NOMO-1 treated with dmso at 0.1 percent for 144 hours (cell line): Measurements from ENCODE around the gene LRPAP1.

ENCODE experiments used
- DNase-seq: peaks from one replicate; lab custom pipeline; 2025; ENCODE audit not compliant: unreplicated experiment; lab: John Stamatoyannopoulos, UW

The LRPAP1 gene

DNA sequence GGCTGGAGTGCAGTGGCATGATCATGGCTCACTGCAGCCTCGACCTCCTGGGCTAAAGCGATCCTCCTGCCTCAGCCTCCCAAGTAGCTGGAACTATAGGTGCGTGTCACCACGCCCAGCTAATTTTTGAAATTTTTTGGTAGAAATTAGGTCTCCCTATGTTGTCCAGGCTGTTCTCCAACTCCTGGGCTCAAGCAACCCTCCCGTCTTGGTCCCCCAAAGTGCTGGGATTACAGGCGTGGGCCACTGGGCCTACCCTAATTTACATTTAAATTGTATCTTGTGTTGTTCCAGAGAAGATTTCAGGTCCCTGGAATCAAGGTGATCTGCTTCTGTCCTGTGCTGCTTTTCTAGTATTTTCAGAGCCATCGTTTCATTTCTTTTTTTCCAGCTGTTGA is 1.2 kb upstream of the LRPAP1 start:
- no peak for DNase-seq

DNA sequence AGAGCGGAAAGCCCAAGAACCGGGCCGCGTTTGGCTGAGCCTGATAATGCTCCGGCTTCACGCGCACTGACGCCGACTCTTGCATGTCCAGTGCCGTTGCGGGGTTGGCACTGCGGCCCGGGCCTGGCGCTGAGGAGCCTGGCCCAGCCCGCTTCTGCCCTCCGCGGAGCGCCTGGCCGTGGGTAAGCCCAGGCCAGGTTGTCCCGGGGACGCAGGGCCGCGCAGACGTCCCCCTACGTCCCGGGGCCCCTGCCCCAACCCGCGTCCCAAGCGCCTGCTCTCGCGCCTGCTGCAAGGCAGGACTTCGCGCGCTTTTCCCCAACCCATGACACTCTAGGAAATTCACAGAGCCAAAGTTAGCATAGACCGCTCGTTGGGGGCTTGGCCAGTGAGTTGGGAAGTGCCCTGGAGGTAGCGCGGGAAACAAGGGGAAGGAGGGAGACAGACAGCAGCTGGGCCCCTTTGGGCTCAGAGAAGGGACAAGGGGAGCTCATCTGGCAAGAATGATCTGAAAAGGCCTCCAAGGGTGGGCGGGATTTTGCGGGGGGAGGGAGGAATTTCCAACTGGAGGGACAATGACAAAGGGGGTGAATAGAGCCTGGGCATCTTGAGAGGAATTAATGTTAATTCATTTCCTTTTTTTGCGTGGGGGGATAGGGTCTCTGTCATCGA is 665 bp upstream of the LRPAP1 start:
- DNase-seq: no peak

DNA sequence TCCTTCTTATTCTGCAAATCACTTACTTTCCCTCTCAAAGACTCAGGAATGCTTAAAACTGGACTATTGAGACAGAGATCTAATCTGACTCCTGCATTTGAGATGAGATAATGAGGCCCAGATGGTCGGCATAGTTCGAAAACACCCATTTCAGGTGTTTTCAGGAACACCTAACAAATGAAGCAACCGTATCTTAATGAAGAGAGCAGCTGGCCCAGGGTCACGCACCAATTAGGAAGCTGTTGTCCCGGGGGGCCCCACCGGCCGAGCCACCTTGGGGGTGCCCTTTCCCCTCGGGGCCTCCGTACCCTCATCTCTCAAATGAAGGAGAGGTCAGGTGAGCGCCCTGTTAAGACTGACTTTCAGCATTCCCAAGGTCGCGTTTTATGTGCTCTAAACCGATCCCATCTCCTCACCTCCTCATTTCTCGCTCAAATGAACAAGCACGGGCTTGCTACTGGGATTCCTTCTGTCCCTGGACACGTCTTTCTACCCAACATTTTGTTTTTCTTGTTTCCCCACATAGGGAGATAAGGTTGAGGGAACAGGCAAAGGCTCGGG is 824 bp downstream of the LRPAP1 start:
- DNase-seq: no peak

DNA sequence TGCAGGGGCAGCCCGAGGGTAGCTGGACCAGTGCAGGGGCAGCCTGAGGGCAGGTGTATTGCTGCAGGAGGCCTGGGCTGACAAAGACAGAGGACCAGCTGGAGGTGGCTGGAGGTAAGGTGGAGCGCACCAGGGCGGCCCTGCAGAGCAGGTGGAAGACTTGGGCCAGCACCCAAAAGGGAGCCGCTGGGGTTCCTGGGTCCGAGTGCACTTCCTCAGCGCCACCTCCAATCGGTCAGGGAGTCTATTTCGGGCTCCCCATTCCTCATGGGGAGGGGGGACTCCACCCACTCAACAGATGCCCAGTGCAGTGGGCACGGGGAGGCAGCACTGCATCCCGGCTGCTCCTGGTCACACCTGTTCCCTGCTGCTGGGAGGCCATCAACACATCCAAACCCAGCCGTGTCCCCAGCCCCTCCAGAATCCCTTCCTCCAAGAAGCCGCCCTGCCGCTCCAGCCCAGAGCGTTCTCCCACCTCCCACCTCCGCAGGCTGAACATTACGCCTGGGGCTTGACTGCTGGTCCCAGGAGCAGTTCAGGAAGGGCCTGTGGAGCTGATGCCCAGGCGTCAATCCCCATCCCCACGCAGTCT is 1.5 kb downstream of the LRPAP1 start:
- no peak for DNase-seq

DNA sequence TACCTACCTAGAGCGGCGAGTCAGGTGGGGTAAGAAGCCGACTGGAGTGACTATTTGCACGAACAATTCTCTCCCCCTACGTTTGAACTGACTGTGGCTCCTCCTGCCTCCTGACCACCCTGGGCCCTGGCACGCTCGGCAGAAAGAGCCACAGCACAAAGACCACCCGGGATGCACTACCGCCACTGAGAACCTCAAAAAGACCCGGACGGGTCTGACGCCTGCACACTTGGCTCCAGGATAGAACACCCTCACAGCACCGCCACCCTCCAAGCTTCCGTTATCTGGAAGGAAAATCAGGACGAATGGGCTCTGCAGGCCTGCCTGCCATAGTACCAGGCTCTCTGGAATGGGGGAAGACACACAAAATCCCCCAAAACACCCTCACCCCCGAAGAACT is 2.2 kb downstream of the LRPAP1 start:
- no peak for DNase-seq

DNA sequence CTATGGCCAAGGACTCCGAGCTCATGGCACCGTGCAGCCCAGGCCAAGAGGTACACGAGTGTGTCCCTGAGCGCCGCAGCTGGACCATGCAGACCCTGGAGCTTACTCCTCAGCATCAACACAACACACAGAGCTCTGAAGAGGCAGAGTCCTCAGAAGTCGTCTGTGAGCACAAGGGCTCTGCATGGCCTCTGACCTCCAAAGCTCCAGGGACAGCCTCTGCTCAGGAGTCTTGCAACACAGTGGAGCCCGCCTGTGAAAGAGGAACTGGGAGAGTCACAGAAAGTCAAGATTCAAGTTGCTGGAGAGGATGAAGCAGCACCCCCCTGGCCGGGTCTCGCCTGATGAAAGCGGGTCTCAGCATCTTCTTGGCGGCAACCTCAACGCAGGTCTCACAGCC is 2.9 kb downstream of the LRPAP1 start:
- DNase-seq: peak; percentile 86

DNA sequence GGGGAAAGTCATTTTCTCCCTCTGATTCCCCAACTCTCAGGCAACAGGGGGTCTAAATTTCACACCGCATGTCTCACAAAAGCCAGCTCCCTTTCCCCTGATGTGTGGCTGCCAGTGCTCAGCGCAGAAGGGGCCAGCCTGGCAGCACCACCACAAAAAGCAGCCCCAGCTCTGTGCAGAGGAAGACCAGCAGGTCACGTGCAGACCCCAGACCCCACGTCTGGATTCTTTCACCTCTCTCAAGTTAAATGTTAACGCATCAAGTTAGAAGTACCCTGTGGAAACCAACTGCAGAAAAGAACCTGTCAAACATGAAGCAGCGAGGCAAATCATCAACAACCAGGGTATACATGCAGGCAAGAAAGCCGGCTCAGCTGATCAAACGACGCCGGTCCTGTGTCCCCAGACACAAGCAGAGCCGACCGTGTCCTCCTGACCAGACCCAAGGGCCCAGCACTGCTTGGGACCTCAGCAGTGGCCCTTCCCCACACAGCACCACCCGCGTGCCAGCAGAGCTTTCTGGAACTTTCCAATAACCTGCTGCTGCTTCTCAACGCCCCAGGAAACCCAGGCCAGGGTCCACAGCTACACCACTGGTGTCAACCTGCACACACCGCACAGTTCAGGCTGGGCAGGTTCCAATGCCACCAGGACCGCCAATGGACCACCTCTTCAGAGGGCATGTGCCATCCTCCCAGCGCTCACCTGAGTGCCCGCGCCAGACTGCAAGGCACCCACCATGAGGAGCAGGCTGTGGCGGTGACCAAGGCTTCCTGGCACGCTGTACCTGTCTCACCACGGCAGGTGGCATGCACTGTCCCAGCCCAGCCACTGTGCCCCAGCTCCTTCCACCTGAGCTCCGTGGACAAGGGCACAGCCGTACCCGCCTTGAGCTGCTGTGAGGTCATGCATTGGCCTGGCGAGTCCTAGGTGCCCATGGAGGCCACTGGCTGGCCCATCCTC is 4.0 kb downstream of the LRPAP1 start:
- DNase-seq: no peak

DNA sequence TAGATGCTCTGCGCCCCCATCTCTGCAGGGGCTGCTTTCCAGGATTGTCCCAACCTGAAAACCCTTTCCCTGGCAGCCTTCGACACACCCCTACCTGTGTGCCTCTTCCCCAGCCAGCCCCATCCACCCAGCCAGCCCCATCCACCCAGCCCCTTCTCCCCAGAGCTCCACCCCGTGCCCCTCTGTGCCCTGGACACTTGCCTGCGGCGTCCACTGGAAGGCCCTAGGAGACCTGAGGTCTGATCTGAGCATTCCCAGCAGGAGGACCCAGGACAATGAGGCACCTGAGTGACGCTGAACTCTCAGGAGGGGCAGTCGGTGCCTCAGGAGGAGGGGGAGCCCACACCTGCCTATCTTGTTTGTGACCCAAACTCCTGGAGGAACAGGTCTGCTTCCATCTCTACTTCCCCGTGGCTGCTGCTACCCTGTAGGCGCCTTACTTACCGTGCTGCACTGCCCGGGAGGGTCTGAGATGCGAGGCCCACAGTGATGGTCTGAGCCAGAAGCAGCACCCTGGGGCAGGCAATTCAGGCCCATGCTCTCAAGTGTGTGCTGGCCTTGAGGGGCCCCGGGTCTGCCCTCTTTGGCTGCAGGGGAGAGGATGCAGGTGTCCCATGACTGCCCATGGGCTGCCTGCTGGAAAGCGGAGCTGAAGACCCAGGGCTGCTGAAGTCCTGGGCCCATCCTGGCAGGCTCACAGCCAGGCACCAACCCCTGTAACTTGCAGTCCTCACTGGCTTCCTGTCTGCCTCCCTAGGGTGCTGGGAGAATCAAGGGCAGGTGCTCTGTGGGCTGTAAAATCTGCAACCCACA is 4.9 kb downstream of the LRPAP1 start:
- DNase-seq: no peak

DNA sequence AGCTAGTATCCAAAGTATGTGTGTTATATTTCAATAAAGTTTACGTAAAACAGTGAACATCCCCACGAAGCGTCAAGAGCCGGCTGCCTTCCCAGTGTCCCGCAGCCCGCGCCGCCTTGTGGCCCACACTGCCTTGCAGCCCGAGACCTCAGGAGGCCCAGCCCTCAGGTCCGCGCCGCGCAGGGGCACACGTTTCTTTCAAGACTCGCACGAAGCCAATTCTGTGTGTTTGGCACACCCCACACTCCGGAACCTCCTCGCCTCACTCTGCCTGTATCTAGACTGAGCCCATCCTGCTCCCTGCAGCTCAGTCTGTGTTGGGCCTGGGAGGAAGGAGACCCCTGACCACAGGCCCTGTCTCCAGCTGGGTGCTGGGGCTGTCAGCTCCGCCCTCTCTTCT is 5.8 kb downstream of the LRPAP1 start:
- no peak for DNase-seq

DNA sequence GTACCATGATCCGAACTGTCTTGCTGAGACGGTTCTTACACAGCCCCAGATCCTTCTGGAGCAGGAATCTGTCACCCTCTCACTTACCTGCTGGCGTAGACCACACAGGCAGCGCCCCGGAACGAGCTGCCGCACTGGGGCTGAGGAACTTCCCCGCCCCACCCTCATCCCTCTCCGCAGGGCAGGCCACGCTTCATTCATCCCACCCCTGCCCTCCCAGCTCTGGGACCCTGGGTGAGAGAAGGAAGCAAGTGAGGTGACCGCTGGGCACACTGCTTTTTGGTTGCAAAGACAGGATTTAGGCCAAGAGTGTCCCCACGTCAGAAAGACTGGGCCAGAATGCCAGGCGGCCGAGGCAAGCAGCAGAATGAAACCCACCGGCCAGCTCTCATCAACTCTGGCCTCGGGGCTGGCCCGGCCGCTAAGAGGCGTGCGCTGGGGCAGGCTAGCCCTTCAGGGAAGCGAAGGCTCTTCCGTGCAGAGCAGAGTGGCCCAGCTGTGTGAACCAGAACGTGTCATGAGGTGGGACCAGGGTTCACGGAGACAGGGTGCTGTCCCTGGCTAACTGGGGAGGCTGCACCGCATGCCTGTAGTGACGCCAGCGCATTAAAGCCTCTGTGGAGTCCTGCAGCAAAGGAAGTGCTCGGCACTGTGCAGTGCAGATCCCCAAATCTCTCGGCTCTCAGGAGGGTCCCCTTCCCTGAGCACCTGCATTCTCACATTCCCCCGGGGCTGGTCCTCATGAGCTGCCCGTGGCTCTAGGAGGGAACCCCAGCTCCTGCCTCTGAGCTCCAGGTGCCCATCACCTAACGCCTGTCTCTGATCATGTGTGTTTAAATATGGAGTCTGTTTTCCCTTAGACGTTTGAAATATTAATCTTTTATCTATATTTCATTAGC is 6.4 kb downstream of the LRPAP1 start:
- DNase-seq: no peak

DNA sequence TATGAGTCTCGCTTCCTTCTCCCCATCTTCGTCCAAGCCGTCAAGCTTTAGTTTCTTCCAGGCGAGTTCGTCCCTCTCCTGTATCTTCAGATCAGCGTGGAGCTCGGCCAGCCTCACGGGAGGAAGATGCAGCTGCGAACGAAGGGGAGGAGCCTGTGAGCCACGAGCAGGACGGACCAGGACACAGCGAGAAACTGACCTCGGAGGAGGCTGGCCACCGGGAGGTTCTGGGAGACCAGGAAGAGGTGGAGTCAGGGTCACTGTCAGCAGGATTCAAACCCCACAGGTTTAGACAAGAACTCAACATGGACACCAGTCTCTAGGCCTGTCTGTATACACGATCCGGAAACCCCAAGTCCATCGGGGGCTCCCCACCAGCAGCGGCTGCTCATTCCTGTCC is 7.3 kb downstream of the LRPAP1 start:
- DNase-seq: no peak

DNA sequence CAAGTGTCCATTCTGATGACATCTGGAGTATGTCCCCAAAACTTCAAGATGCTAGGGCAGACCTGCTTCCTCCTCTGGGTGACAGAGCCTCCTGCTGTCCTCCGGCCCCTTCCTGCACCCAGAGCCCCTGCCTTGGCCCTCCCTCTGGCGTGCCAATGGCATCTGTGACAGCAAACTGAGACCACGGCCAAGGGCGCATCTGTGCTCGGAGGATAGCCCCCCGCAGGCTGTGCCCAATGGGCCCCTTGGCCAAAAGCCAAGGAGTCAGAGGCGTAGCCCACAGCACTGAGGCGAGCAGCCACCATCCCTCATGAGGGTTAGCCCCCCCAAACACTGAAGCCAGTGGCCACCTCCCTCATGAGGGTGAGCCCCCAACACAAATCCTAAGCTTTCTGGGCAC is 7.9 kb downstream of the LRPAP1 start:
- DNase-seq: no peak

DNA sequence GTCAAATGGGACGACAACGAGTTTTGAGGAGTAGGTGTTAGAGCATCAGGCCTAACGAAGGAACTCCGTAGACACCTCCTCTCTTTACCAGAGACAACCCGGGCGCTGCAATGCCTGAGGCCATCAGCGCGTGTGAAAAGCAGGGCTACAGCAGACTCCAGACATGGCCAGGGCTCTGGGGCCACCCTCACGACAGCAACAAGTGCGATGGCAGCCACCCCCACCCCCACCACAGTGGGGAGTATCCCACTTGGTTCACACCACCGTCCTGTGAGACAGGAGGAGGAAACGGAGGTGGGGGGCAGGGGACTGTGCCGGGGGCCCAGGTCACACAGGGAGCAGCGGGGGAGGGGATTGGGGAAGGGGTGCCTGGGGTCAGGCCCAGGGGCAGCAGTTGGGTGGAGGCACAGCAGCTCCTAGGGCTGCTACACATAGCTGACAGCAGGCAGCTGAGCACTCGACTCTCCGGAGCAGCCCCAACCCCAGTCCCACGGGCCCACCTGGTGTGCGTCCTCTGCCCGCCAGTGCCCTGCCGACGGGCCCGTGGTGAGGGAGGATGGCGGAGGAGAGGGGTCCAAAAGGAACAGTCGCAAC is 8.5 kb downstream of the LRPAP1 start:
- no peak for DNase-seq

DNA sequence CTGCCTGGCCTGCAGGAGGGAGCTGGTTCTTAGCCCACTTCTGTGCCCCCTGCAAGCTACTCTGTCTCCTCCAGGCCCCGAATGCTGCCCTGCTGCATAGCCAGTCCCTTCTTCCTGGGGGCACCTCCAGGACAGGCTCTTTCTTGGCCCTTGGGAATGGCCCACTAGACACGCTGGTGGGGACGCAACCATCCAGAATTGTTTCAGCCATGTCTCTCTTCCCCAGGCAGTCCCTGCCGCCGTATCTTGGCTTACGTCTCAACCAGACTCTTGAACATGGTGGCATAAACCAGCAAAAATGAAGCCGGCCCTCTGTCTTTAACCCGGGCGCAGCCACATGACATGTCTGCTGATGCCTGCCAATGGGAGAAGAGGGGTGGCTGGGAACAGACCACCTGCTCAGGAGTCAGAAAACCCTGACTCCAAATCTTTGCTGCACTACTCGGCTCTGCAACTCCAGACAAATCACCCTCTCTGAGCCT is 9.0 kb downstream of the LRPAP1 start:
- no peak for DNase-seq

DNA sequence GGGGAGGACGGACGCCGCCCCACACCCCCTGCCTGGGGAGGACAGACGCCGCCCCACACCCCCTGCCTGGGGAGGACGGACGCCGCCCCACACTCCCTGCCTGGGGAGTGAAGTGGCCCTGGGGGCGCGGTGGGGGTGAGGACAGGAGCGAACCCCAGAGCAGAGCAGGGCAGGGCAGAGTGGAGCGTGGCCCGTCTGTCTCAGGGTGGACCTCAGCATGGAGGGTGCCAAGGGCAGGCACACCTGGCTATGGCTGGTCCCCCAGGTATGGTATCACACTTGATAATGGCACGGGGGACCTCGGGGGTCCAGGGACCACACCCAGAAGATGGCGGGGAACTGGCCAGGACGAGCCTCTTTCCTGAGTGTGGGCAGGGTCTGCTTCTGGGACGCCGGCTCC is 9.6 kb downstream of the LRPAP1 start:
- DNase-seq: no peak

DNA sequence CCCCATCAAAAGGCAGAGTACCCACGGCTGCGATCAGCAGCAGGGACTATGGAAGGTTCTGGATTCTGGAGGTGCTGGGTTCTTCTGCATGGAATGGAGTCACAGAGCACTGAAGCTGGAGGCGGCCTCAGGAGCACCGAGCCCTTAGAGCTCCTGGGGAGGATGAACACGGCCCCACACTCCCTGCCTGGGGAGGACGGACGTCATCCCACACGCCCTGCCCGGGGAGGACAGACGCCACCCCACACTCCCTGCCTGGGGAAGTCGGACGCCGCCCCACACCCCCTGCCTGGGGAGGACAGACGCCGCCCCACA is 9.9 kb downstream of the LRPAP1 start:
- no peak for DNase-seq

DNA sequence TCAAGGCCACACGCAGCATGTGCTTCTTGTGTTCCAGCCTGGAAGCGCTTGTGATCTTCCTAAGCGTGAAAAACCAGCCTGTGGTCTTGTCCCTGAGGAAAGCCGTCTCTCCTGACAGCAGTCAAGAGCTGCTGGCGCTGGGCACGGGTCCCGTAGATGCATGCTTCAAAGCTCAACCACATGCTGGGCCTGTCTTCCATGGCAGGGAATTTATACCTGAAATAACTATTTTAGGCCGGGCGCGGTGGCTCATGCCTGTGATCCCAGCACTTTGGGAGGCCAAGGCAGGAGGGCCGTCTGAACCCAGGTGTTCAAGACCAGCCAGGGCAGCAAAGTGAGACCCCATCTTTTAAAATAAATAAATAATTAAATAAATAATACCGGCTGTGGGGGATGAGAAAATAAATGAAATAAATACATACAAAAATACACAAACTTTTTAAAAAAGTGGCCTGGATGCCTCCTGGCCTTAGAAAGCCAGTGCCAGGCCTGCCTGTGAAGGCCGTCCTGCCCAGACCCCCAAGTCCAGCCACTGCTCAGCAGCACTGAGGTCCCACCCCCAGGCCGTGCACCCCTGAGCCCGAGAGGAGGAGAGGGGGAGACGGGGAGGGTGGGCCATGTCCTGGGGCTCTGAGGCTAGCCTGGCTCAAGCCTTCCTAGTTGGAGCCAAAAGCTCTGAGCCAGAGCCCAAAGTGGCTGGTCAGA is 10.4 kb downstream of the LRPAP1 start:
- no peak for DNase-seq

DNA sequence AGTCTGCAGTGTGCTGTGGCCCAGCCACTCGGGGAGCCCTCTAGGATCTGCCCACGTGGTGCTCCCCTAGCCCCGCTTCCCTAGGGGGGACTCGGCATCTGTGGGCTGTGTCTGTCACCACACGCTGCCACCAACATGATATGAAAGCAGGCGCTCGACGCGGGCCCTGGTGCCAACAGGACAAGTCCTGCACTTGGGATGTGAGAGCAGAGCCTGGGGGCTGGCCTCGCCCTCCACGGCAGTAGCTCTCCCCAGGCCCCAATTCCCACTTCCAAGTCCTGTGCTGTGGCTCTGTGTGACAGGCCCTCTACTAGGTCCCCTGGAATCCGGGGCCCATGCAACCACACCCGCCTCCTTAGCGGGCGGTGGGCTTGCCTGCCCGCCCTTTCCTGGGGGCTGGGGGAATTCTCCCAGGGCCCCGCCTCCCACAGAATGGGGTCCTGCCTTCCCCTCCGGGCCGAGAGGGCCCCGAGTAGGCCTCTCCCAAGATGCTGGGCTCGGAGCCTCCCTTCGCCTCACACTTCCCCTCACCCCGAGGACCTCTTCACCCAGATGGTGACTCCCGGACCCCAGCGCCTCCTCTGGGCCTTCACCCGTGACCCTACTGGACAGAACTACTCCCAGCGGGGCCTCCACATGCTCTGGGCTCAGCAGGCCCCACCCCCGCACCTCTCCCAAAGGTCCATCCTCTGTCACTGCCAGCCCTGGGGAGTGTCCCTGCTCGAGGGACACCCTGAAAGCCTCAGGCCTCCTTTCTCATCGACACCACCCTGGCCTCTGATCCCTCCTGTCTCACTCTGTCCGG is 11.2 kb downstream of the LRPAP1 start:
- DNase-seq: no peak
